HTERT RPE-1 (cell line): Measurements from ENCODE around the gene SLC16A2.

Experiments
- in situ Hi-C: fragments of 300-500 bp; cut with MboI; formaldehyde crosslinking; loops from 4 replicates; pipeline ENCODE4 v1.14.3; 2020; ENCODE audit warnings: low sequenced_read_pairs

The SLC16A2 gene

GRCh38 chrX:74535086-74535407 lies 113.8 kb downstream of the SLC16A2 start:
- in situ Hi-C loops, result no loop called here

GRCh38 chrX:74535408-74536151 lies 114.3 kb downstream of the SLC16A2 start:
- in situ Hi-C loops, result no loop called here

DNA sequence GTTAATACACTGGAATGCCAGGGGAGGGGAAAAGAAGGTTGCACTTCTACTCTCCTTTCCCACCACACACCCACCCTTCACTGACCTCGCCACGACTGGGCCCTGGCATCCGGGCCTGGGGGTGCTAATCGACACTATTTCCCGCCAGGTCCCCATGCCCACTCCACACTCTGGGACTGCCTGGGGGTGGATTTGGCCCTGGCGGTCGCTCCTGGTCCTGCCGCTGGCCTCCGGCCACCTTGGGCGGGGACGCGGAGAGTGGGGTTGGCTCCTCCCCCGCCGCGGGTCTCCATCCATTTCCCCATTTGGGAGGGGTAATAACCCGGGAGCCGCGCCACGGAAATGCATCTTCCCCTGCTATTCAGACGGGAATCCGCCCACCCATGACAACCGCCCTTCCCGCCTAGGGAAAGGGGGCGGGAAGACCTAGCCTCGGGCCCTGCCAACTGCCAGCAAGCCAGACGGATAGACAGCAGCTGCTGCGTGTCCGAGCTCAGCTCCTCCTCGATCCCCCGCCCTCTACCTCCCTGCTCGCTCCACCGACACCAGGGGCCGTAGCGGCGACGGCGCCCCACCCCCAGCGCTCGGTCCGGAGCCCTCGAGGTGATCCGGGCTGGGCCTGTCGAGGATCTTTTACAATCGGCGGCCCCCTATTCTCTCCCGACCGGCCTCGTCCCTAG lies 115.0 kb downstream of the SLC16A2 start:
- in situ Hi-C loops, result no loop called here

- in situ Hi-C loops, result no loop called here
These were observed 115.6 kb downstream of the SLC16A2 start for GRCh38 chrX:74536832-74537371.

DNA sequence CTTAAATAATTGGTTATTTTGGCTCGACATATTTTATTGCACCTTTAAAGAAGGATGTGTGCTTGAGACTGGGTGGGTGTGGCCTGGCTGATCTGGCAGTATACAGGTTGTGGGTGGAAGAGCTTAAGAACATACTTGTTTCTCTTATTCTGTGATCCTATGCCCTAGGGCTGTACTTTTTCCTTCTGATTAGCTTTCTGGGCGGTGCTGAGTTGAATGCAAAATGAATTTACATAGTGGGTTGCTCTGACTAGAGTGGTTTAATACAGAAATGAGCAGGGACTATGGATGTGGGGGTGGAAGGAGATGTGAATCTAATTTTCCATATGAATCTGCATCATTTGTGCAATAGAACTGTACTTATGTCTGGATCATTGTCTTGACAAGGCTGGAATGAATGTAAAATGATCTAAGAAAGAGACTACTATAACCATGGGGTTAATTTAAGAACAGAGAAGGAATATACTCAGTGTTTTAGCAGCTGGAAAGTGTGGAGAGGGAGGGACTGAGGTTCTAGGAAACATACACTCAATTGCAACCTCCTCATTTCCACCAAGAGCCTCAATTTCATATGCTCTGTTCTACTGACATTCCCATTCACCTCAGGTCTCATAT lies 119.4 kb downstream of the SLC16A2 start:
- in situ Hi-C loops, result no loop called here

DNA sequence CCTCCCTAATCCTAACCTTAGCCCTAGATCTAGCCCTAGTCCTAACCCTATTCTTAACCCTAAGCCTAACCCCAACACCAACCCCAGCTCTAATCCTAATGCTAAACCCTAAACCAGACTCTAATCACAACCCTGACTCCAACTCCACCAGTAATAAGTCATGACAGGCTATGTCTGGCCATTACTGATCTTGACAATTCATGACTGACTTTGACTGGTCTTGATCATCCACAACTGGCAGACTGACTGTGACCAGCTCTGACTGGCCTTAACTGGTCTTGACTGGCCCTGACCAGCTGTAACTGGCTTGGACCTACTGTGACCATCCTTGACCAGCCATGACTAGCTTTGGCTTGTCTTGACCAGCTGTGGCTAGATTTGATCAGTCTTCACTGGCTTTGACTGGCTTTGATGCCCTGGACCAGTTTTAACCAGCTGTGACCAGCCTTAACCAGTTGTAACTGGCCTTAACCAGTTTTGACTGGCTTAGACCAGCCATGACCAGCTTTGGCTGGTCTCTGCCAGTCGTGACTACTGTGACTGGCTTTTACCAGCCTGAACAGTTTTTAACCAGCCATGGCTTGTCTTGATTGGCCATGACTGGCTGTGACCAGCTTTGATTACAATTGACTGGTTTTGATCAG lies 124.7 kb downstream of the SLC16A2 start:
- in situ Hi-C loops, result no loop called here

GRCh38 chrX:74546984-74547383 lies 125.7 kb downstream of the SLC16A2 start:
- in situ Hi-C loops, result no loop called here

DNA sequence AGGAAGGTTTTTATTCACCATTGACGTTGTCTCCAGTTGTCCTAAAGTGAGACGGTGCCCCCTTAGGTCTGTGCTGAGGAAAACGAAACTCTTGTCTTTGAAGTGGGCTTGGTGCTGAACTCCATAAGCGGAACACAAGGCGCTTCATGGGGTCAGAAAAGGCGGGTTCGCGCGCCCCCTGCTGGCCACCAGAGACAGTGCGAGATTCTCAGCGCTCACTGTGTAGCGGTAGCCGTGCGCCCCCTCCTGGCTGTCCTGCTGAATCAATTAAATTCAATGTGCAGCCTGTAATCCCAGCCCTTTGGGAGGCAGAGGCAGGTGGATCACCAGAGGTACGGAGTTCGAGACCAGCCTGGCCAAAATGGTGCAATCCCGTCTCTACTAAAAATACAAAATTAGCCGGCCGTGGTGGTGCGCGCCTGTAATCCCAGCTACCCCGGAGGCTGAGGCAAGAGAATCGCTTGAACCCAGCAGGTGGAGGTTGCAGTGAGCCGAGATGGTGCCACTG lies 129.1 kb downstream of the SLC16A2 start:
- in situ Hi-C loops, result no loop called here

GRCh38 chrX:74551934-74552333 lies 130.6 kb downstream of the SLC16A2 start:
- in situ Hi-C loops, result no loop called here

DNA sequence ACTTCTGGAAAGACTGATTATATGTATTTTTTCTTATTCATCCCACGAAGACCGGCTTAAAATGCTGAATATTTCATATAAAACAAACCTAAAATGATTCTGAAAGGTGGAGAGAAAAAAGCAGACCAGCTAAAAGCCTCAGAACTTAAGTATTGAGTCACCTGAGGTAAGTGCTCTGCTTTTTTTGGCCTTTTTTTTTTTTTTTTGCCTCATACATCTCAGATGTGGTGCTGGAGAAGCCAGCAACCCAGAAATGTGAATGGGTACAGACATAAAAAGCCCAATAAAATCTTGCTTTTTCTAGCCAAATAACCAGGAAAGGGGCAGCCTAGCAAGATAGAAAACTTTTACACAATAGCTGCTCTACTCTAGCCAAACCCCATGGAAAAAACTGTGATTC lies 136.1 kb downstream of the SLC16A2 start:
- in situ Hi-C loops, result no loop called here

- in situ Hi-C loops, result no loop called here
These were observed 156.8 kb downstream of the SLC16A2 start for GRCh38 chrX:74578137-74578536.

GRCh38 chrX:74579597-74580198 lies 158.4 kb downstream of the SLC16A2 start:
- in situ Hi-C loops, result no loop called here
